ENCODE results near the gene HCAR3. TPM values are rescaled to one million over a fixed set of nuclear protein-coding genes. Genes with fewer than 3 reads are reported as not detected.

The HCAR3 gene
- total and polyA plus RNA-seq, 2 donors (not counting 1 experiment from before 2014, with no cell fraction given), result under 0.01 TPM; not detected in 1

GRCh38 chr12:122665759-122666158 is 50.9 kb downstream of the HCAR3 start:
- no peak overlapping the region for H3K27ac ChIP-seq (ENCODE audit: insufficient read depth, low read length)
- no peaks in the 10 kb centered on the region for H3K27me3 ChIP-seq (ENCODE audit: control insufficient read depth, insufficient read depth, low read length)
- peaks cover 4% of the 10 kb centered on the region for H3K4me1 ChIP-seq (ENCODE audit: control insufficient read depth, extremely low read depth, insufficient read depth, low read length)
- no peaks in the 10 kb centered on the region for H4K20me1 ChIP-seq (ENCODE audit: control insufficient read depth, extremely low read depth, insufficient read depth, low read length)
- H3K79me2 ChIP-seq (ENCODE audit: control insufficient read depth, insufficient read depth, low read length), result no peaks in the 10 kb centered on the region
- no peaks in the 10 kb centered on the region for H3K9me3 ChIP-seq (ENCODE audit: control insufficient read depth, insufficient read depth, low read depth, low read length)
- no peaks in the 10 kb centered on the region for H3K36me3 ChIP-seq (ENCODE audit: control insufficient read depth, insufficient read depth, low read length)
- H3K4me3 ChIP-seq (replicated peaks in 1 of 4; ENCODE audit: control extremely low read depth in 1 of 4, insufficient read depth in 1 of 4, low read depth in 3 of 4, low read length in 4 of 4), result no peak overlapping the region
- TF ChIP-seq EZH2 (IDR thresholded peaks at IDR 0.05; ENCODE audit: low read length, missing control alignments), result no peak
- TF ChIP-seq CTCF (conservative IDR thresholded peaks at IDR 0.05 in 1 of 2, IDR thresholded peaks at IDR 0.05 in 1 of 2; ENCODE audit: low read depth in 1 of 2, low read length in 2 of 2), result no peak
- H2AFZ ChIP-seq (ENCODE audit: low read length), result no peak overlapping the region
- DNase-seq (ENCODE audit: low read depth in 2 of 2), result no peak
- no peak overlapping the region for H3K9ac ChIP-seq (ENCODE audit: insufficient read depth, low read length)
- no peak overlapping the region for H3K4me2 ChIP-seq (ENCODE audit: extremely low read depth, insufficient read depth, low read length)

- H4K20me1 ChIP-seq (ENCODE audit: control insufficient read depth, extremely low read depth, insufficient read depth, low read length), result no peaks in the 10 kb centered on the region
- no peak overlapping the region for H3K27ac ChIP-seq (ENCODE audit: insufficient read depth, low read length)
- H3K4me3 ChIP-seq (replicated peaks in 1 of 4; ENCODE audit: control extremely low read depth in 1 of 4, insufficient read depth in 1 of 4, low read depth in 3 of 4, low read length in 4 of 4), result no peak overlapping the region
- no peaks in the 10 kb centered on the region for H3K36me3 ChIP-seq (ENCODE audit: control insufficient read depth, insufficient read depth, low read length)
- no peaks in the 10 kb centered on the region for H3K27me3 ChIP-seq (ENCODE audit: control insufficient read depth, insufficient read depth, low read length)
- peaks cover 4% of the 10 kb centered on the region for H3K4me1 ChIP-seq (ENCODE audit: control insufficient read depth, extremely low read depth, insufficient read depth, low read length)
- H3K9me3 ChIP-seq (ENCODE audit: control insufficient read depth, insufficient read depth, low read depth, low read length), result no peaks in the 10 kb centered on the region
- no peak for DNase-seq (ENCODE audit: low read depth in 2 of 2)
- no peaks in the 10 kb centered on the region for H3K79me2 ChIP-seq (ENCODE audit: control insufficient read depth, insufficient read depth, low read length)
- no peak overlapping the region for H2AFZ ChIP-seq (ENCODE audit: low read length)
- no peak overlapping the region for H3K9ac ChIP-seq (ENCODE audit: insufficient read depth, low read length)
- TF ChIP-seq EZH2 (IDR thresholded peaks at IDR 0.05; ENCODE audit: low read length, missing control alignments) (no peak), CTCF (conservative IDR thresholded peaks at IDR 0.05 in 1 of 2, IDR thresholded peaks at IDR 0.05 in 1 of 2; ENCODE audit: low read depth in 1 of 2, low read length in 2 of 2) (no peak)
- H3K4me2 ChIP-seq (ENCODE audit: extremely low read depth, insufficient read depth, low read length), result no peak overlapping the region
These were observed 51.3 kb downstream of the HCAR3 start for GRCh38 chr12:122665349-122665748.

Other genes with a start within 250 kb of the HCAR3 start
- gene ZCCHC8, start 215.9 kb downstream of the HCAR3 start, total RNA-seq, result 20.5 and 23.8 TPM in 2 replicates
- gene ZCCHC8, start 215.9 kb downstream of the HCAR3 start, polyA plus RNA-seq, result 10.9 and 11.6 TPM in 2 replicates
- 37.5 and 49.0 TPM in 2 replicates for gene RSRC2, start 189.9 kb downstream of the HCAR3 start, total RNA-seq
- 41.8 and 56.6 TPM in 2 replicates for gene RSRC2, start 189.9 kb downstream of the HCAR3 start, polyA plus RNA-seq
- gene KNTC1, start 189.6 kb downstream of the HCAR3 start, total RNA-seq, result 8.0 and 14.4 TPM in 2 replicates
- gene KNTC1, start 189.6 kb downstream of the HCAR3 start, polyA plus RNA-seq, result 11.0 and 21.0 TPM in 2 replicates
- under 0.01 TPM in 1 of 2 replicates, not detected in the other for gene HCAR2, start 13.5 kb downstream of the HCAR3 start, total RNA-seq
- not detected in 2 replicates for gene HCAR2, start 13.5 kb downstream of the HCAR3 start, polyA plus RNA-seq
- 0.51 and 1.5 TPM in 2 replicates for gene HCAR1, start 14.0 kb upstream of the HCAR3 start, total RNA-seq
- gene HCAR1, start 14.0 kb upstream of the HCAR3 start, polyA plus RNA-seq, result 0.43 and 1.1 TPM in 2 replicates
- 30.8 and 40.6 TPM in 2 replicates for gene DENR, start 36.0 kb upstream of the HCAR3 start, total RNA-seq
- 46.5 and 49.1 TPM in 2 replicates for gene DENR, start 36.0 kb upstream of the HCAR3 start, polyA plus RNA-seq
- gene CCDC62, start 57.8 kb upstream of the HCAR3 start, total RNA-seq, result 1.2 and 1.3 TPM in 2 replicates
- 0.06 TPM in 2 replicates for gene CCDC62, start 57.8 kb upstream of the HCAR3 start, polyA plus RNA-seq
- gene HIP1R, start 118.6 kb upstream of the HCAR3 start, total RNA-seq, result 10.0 and 21.3 TPM in 2 replicates
- 3.4 and 5.5 TPM in 2 replicates for gene HIP1R, start 118.6 kb upstream of the HCAR3 start, polyA plus RNA-seq
- gene VPS37B, start 179.3 kb upstream of the HCAR3 start, total RNA-seq, result 7.7 and 10.7 TPM in 2 replicates
- 25.6 and 34.4 TPM in 2 replicates for gene VPS37B, start 179.3 kb upstream of the HCAR3 start, polyA plus RNA-seq
- gene ABCB9, start 249.7 kb upstream of the HCAR3 start, total RNA-seq, result 5.4 and 6.3 TPM in 2 replicates
- gene ABCB9, start 249.7 kb upstream of the HCAR3 start, polyA plus RNA-seq, result 3.1 and 3.8 TPM in 2 replicates